Bronchial epithelial cell (primary cell): ENCODE measurements around the gene TRIM24. TPM values are rescaled to one million over a fixed set of nuclear protein-coding genes. Genes with fewer than 3 reads are reported as not detected.
"Not testable (repeated sequence)": the region's sequence is repeated elsewhere in the genome, so short reads cannot be mapped to it uniquely, and the experiment has no call there.

Experiments
- DNase-seq: peaks from one replicate; pipeline ENCODE4 v3.0.0-alpha.2; 2010; ENCODE audit warnings: low read depth
- FAIRE-seq: peaks from 2 replicates; lab custom pipeline; 2011; peaks lifted over from hg19 to GRCh38; lab: Jason Lieb, UNC
- H3K27me3 ChIP-seq: 2 replicates; pipeline ENCODE4 v1.5.1; 2011; ENCODE audit warnings: low read length; ENCODE audit not compliant: control insufficient read depth, insufficient read depth
- H3K36me3 ChIP-seq: 2 replicates; pipeline ENCODE4 v1.5.1; 2011; ENCODE audit warnings: low read length; ENCODE audit not compliant: control insufficient read depth, insufficient read depth
- H3K4me3 ChIP-seq: 2 replicates; pipeline ENCODE4 v1.5.1; 2011; ENCODE audit warnings: mild to moderate bottlenecking, low read depth, low read length, control low read depth
- total RNA-seq: library from RNA; depleted of rRNA; stranded (reverse); fragments of >200 nt; gene quantifications from 2 replicates; pipeline ENCODE4 v1.2.1, GENCODE V29; 2014
- TF ChIP-seq, protein P1 (sequence below): IDR thresholded peaks from 2 replicates; pipeline ENCODE4 v1.5.1; 2011; ENCODE audit warnings: mild to moderate bottlenecking, moderate library complexity, low read length, control low read depth, inconsistent platforms; ENCODE audit not compliant: insufficient read depth, severe bottlenecking

TRIM24 gene
- total RNA-seq, 1 donor from 2014 or later, result 2.1 TPM

DNA sequence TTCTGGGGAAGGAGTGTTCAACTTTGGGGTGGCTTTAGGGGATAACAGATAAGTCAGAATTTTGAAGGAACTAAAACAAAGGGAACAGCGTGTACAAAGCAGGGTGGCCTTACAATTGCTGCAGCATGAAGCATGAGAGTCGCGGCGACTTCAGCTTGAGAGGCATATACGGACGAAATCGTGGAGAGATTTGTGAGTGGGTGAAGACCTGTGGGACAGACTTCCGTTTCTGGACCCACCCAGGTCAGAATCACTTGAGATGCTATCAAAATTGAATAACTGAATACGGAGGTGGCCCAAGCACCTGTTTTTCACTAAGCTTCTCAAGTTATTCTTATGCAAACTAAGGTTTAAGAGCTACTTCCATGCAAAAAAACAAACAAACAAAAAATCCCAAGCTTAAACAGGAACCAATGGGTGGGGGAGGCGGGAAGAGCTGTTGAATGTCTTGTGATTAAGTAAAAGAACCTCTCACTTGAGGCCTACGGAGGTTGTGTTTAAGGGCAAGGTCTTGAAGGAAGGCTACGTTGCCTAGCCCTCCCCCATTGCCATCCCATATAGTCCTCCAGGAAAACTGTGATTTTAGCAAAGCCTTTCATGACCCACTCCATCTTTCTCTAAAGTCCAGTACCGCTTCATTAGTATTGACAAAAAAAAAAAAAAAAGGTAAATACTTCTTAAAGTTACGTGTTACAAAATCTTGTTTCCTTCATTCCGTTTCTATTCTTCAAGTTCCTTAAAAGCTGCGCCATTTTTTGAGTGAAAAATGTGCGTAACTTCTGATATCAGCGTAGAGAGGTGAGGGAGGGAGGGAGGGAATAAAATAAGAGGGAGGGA, 1.3 kb upstream of the TRIM24 start:
- Histone ChIP-seq H3K4me3 (no peak overlapping the region), H3K36me3 (no peaks in the 10 kb centered on the region), H3K27me3 (no peaks in the 10 kb centered on the region)
- DNase-seq, result no peak
- FAIRE-seq, result no peak
- TF ChIP-seq, protein P1, sequence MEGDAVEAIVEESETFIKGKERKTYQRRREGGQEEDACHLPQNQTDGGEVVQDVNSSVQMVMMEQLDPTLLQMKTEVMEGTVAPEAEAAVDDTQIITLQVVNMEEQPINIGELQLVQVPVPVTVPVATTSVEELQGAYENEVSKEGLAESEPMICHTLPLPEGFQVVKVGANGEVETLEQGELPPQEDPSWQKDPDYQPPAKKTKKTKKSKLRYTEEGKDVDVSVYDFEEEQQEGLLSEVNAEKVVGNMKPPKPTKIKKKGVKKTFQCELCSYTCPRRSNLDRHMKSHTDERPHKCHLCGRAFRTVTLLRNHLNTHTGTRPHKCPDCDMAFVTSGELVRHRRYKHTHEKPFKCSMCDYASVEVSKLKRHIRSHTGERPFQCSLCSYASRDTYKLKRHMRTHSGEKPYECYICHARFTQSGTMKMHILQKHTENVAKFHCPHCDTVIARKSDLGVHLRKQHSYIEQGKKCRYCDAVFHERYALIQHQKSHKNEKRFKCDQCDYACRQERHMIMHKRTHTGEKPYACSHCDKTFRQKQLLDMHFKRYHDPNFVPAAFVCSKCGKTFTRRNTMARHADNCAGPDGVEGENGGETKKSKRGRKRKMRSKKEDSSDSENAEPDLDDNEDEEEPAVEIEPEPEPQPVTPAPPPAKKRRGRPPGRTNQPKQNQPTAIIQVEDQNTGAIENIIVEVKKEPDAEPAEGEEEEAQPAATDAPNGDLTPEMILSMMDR, result no peak

DNA sequence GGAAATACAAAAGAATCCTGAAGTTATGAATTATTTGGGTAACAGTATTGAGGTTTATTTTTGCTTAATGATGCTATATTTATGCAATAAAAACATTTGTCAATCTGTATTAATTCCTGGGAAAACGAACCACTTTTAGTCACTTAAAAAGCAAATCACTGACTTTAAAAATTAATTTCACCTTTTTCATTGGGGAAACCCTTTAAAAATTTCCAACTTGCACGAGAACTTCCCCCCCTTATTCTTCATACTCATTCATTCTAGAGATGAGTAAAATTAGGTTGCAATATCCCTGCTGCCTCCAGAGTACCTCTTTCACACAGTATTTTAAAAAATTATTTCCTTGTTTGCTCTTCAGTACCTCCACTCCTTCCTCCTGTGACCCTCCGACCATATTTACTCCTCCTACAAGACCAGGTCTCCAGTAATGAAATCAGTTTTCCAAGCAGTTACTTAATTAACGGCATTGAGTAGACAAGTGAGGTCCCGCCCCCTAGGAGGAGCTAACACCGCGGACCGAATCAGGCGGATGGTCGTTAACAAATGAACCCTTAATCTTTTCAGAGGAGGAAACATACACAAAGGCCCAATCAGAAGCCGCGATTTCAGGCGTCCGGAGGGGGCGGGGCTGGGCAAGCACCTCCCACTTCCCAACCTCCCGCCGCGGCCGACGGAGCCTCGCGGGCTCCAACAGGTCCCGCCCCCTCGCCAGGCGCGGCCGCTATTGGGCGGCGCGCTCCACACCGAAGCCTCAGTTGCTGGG, 465 bp upstream of the TRIM24 start:
- TF ChIP-seq, protein P1, result no peak
- no peaks in the 10 kb centered on the region for H3K27me3 ChIP-seq
- peak overlapping the region; percentile 21 for H3K4me3 ChIP-seq
- FAIRE-seq (no peak), DNase-seq (peak; percentile 91)
- no peaks in the 10 kb centered on the region for H3K36me3 ChIP-seq

DNA sequence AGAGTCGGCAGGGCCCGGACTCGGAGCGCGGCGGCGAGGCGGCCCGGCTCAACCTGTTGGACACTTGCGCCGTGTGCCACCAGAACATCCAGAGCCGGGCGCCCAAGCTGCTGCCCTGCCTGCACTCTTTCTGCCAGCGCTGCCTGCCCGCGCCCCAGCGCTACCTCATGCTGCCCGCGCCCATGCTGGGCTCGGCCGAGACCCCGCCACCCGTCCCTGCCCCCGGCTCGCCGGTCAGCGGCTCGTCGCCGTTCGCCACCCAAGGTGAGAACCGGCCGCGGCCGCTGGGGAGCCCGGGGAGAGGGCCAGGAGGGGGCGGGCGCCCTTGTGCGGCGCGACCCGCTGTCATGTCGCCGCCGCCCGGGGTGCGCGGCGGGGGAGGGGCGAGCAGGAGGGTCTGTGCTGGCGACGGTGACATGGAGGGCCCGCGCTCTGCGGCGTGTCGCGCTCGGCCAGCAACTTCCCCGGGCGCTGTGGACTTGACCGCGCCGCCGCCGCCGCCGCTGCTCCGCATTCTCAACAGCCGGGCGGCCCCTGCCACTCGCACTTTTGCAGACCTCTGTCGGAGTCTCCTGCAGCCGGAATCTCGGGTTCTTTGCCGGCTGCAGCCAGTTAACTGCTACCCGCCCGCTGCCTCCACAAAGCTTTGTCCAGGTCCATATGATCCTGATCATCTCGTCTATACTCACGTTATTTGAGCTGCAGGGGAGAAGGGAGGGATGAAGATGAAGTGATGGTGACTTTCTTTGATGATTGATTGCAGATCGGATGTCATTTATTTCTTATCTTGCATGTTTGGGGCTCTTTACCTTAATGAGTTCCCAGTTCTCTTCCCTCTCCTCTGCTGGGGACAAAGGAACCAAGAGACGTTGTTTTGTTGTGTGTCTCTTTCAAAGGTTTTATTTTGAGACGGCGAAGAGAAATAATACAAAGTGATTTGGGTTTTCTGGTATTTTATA, 869 bp downstream of the TRIM24 start:
- H3K4me3 ChIP-seq, result peak overlapping the region; percentile 81
- H3K27me3 ChIP-seq, result no peaks in the 10 kb centered on the region
- no peak for FAIRE-seq
- no peak for DNase-seq
- TF ChIP-seq, protein P1, result no peak
- H3K36me3 ChIP-seq, result no peaks in the 10 kb centered on the region

DNA sequence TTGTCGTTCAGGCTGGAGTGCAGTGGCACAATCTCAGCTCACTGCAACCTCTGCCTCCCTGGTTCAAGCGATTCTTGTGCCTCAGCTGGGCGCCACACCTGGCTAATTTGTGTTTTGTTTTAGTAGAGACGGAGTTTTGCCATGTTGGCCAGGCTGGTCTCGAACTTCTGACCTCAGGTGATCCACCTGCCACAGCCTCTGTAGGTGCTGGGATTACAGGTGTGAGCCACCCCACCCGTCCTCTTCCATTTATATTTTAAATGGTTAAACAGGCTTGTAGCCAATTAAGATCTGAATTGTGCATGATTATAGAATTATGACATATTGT, 3.2 kb downstream of the TRIM24 start:
- FAIRE-seq, H3K4me3 ChIP-seq, DNase-seq: not testable (repeated sequence)

DNA sequence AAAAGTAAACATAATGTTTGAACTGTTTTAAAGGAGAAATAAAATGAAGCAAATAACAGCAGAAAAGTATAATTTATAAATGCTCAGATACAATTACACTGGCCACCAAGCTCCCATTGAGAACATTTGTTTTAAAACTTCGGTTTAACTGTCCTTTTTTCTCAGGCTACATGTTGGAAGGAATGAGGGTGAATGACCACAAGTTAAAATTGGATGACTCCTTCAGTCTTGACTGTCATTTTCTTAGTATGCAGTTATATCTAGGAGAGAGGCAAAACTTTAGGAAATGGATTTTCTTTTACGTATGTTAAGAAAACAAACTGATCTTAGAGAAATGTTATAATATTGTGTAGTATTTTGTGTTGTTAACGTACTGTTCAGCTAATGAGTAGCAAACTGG, 5.0 kb downstream of the TRIM24 start:
- no peak overlapping the region for H3K4me3 ChIP-seq
- no peaks in the 10 kb centered on the region for H3K27me3 ChIP-seq
- TF ChIP-seq, protein P1, result no peak
- no peak for FAIRE-seq
- H3K36me3 ChIP-seq, result no peaks in the 10 kb centered on the region
- no peak for DNase-seq

More for the DNA sequence above, 3.2 kb downstream of the TRIM24 start:
- H3K27me3 ChIP-seq, H3K36me3 ChIP-seq: not testable (repeated sequence)

DNA sequence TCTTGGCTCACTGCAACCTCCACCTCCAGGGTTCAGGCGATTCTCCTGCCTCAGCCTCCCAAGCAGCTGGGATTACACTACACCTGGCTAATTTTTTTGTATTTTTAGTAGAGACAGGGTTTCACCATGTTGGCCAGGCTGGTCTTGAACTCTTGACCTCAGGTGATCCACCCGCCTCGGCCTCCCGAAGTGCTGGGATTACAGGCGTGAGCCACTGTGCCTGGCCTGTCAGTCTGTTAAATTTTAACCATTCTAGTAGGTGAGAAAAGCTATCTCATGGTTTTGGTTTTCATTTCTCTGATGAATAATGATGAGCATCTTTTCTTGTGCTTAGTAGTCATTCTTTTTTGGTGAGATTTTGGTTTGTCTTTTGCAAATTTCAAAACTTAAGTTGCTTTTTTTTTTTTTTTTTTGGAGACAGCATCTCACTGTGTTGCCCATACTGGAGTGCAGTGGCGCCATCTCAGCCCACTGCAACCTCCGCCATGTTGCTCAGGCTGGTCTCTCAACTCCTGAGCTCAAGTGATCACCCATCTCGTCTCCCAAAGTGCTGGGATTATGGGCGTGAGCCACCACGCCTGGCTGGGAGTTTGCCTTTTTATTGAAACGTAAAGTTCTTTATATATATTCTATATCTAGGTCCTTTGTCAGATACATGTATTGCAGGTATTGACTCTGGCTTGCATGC, 6.2 kb downstream of the TRIM24 start:
- not testable (repeated sequence) for FAIRE-seq, DNase-seq, H3K36me3 ChIP-seq, H3K27me3 ChIP-seq, H3K4me3 ChIP-seq
